K562 (cell line): ENCODE measurements around the gene OR10G2. TPM values are rescaled to one million over a fixed set of nuclear protein-coding genes. Genes with fewer than 3 reads are reported as not detected.

Experiments
- ATAC-seq: fragments of 200-7000 bp; cut with Tn5 transposase; 3 replicates; pipeline ENCODE4 v1.9.1; 2020; ENCODE audit warnings: moderate library complexity
- BruUV-seq: library from RNA; stranded (reverse); fragments of 400-500 nt; replicated peaks from 2 replicates; lab custom pipeline; 2021; lab: Mats Ljungman, UMichigan
- CTCF ChIA-PET: fragments of 300-600 bp; formaldehyde crosslinking; extraction: SDS; loops from one replicate; lab custom pipeline; 2021; ENCODE audit warnings: low intra/inter-chr PET ratio; lab: Yijun Ruan, JAX
- POLR2A ChIA-PET: fragments of 300-600, 350-650 bp; sonication (Branson Sonifier 250); formaldehyde crosslinking; extraction: SDS; loops from one replicate; lab custom pipeline; 2021; ENCODE audit warnings: antibody characterized with exemption, inconsistent platforms; lab: Yijun Ruan, JAX
- DNase-seq, 4 experiments: peaks; one replicate each; pipeline versions ENCODE4 v3.0.0 to v3.0.0-alpha.2; 2011 to 2018; ENCODE audit warnings: low spot score in 3 of 4, mixed read lengths in 3 of 4; ENCODE audit errors: extremely low read depth in 1 of 4
- FAIRE-seq: peaks from 2 replicates; lab custom pipeline; 2011; peaks lifted over from hg19 to GRCh38; lab: Jason Lieb, UNC
- H2AFZ ChIP-seq: 2 replicates; pipeline ENCODE4 v1.6.0; 2011; ENCODE audit warnings: low read depth, low read length, control low read depth, inconsistent platforms
- H3K27ac ChIP-seq: fragments of 200-600 bp; 3 replicates; pipeline ENCODE4 v1.8.0; 2011; ENCODE audit warnings: low read depth, mild to moderate bottlenecking, control low read depth, inconsistent platforms, low read length, moderate library complexity, mixed read lengths; ENCODE audit errors: extremely low read depth
- H3K27me3 ChIP-seq, 2 experiments: fragments of 300-600 bp in 1 of 2; 2 replicates in 1 of 2; 3 replicates in 1 of 2; pipeline versions ENCODE4 v1.6.0 to v1.8.0; 2011; ENCODE audit warnings: inconsistent platforms in 2 of 2, low read length in 2 of 2, mild to moderate bottlenecking in 1 of 2, mixed read lengths in 1 of 2, moderate library complexity in 1 of 2; ENCODE audit not compliant: control insufficient read depth in 2 of 2, insufficient read depth in 2 of 2
- H3K36me3 ChIP-seq: fragments of 300-600 bp; 3 replicates; pipeline ENCODE4 v1.8.0; 2011; ENCODE audit warnings: mild to moderate bottlenecking, low read length, inconsistent platforms; ENCODE audit not compliant: control insufficient read depth, insufficient read depth
- H3K4me1 ChIP-seq, 2 experiments: fragments of 200-600 bp in 1 of 2; replicated peaks in 1 of 2; 2 replicates in 1 of 2; 3 replicates in 1 of 2; pipeline versions ENCODE4 v1.5.1 to v1.8.0; 2011; ENCODE audit warnings: inconsistent platforms in 2 of 2, low read length in 2 of 2, mild to moderate bottlenecking in 1 of 2, mixed read lengths in 1 of 2, moderate library complexity in 1 of 2; ENCODE audit not compliant: control insufficient read depth in 2 of 2, insufficient read depth in 2 of 2
- H3K4me2 ChIP-seq: 2 replicates; pipeline ENCODE4 v1.6.1; 2011; ENCODE audit warnings: low read length, control low read depth, inconsistent platforms, mixed read lengths; ENCODE audit not compliant: insufficient read depth
- H3K4me3 ChIP-seq: fragments of 200-600 bp; sonication (generic), shearing (Covaris generic); 2 replicates; pipeline ENCODE4 v1.5.1; 2016; ENCODE audit warnings: control low read depth, inconsistent platforms
- H3K79me2 ChIP-seq: fragments of 200-600 bp; 3 replicates; pipeline ENCODE4 v1.8.0; 2011; ENCODE audit warnings: low read length, inconsistent platforms; ENCODE audit not compliant: control insufficient read depth, insufficient read depth
- H3K9ac ChIP-seq, 2 experiments: 2 replicates each; pipeline versions ENCODE4 v1.6.0 to v1.6.1; 2011; ENCODE audit warnings: low read depth in 2 of 2, low read length in 2 of 2, control low read depth in 1 of 2, inconsistent platforms in 1 of 2, mild to moderate bottlenecking in 1 of 2, mixed read lengths in 1 of 2; ENCODE audit not compliant: insufficient read depth in 1 of 2
- H3K9me1 ChIP-seq: one replicate; pipeline ENCODE4 v1.6.0; 2011; ENCODE audit warnings: inconsistent platforms, mild to moderate bottlenecking, low read length, moderate library complexity; ENCODE audit not compliant: control insufficient read depth, insufficient read depth
- H3K9me3 ChIP-seq: replicated peaks from 2 replicates; pipeline ENCODE4 v1.5.1; 2011; ENCODE audit warnings: low read depth, low read length, inconsistent platforms; ENCODE audit not compliant: control insufficient read depth, insufficient read depth
- H4K20me1 ChIP-seq: replicated peaks from 2 replicates; pipeline ENCODE4 v1.6.1; 2011; ENCODE audit warnings: low read length, inconsistent platforms, mixed read lengths; ENCODE audit not compliant: control insufficient read depth, insufficient read depth
- C11orf30 ChIP-seq: fragments of 450-650 bp; IDR thresholded peaks from 2 replicates; pipeline ENCODE4 v1.6.1; 2016; ENCODE audit warnings: low read depth, mild to moderate bottlenecking
- CBFA2T3 ChIP-seq: fragments of 450-650 bp; IDR thresholded peaks from 2 replicates; pipeline ENCODE4 v1.6.1; 2017
- EP300 ChIP-seq: IDR thresholded peaks from 2 replicates; pipeline ENCODE4 v1.6.1; 2012; ENCODE audit warnings: low read length, improper control_type of control experiment
- HMGXB4 ChIP-seq: sonication (generic); formaldehyde crosslinking; IDR thresholded peaks from 2 replicates; pipeline ENCODE4 v1.8.1; 2023; ENCODE audit warnings: mild to moderate bottlenecking, missing genetic modification reagents
- MNT ChIP-seq, 2 experiments: fragments of 450-650 bp; conservative IDR thresholded peaks; 2 replicates each; pipeline ENCODE4 v1.6.1; 2017; ENCODE audit warnings: mild to moderate bottlenecking in 2 of 2, moderate library complexity in 2 of 2
- POLR3A ChIP-seq: IDR thresholded peaks from 2 replicates; pipeline ENCODE4 v1.6.1; 2011; ENCODE audit warnings: borderline replicate concordance, mild to moderate bottlenecking, moderate library complexity; ENCODE audit not compliant: insufficient read length, insufficient read depth; ENCODE audit errors: extremely low read depth
- THRAP3 ChIP-seq: fragments of 450-650 bp; IDR thresholded peaks from 2 replicates; pipeline ENCODE4 v1.6.1; 2016; ENCODE audit warnings: mild to moderate bottlenecking, inconsistent platforms, borderline replicate concordance
- ZNF644 ChIP-seq: fragments of 200-800 bp; sonication (Bioruptor generic); IDR thresholded peaks from 2 replicates; pipeline ENCODE4 v1.6.1; 2016; ENCODE audit warnings: low read depth, missing genetic modification characterization, missing compliant biosample characterization
- WGBS: fragments of 100-300 bp; shearing (Covaris generic); methylation state at CpG from one replicate; pipeline ENCODE4 v1.1.6; 2016; ENCODE audit warnings: low coverage, mixed read lengths; ENCODE audit not compliant: insufficient coverage; ENCODE audit errors: missing lambda C conversion rate; 5-methylcytosine and 5-hydroxymethylcytosine counted together
- in situ Hi-C: fragments of 300-500 bp; cut with MboI; formaldehyde crosslinking; loops from 4 replicates; pipeline ENCODE4 v1.15.0; 2018; ENCODE audit warnings: inconsistent platforms, mixed read lengths
- intact Hi-C: fragments of 100-400 bp; cut with micrococcal nuclease; formaldehyde crosslinking; loops from 2 replicates; pipeline ENCODE4 v1.14.2; 2022
- polyA plus RNA-seq, 8 experiments: library from polyadenylated mRNA; depleted of rRNA in 4 of 8; stranded (reverse) in 5 of 8; unstranded in 3 of 8; fragments of >200 nt; fragmentation: Nextera tagmentation in 2 of 8; fragmentation: Illumina TruSeq in 1 of 8; extraction: Ambion mirVana in 2 of 8; extraction: Trizol in 1 of 8; gene quantifications; 2 replicates each; pipeline versions ENCODE4 v1.2.1 to v1.2.3, GENCODE V29; 2011 to 2014; ENCODE audit warnings: inconsistent platforms in 1 of 8, missing spikeins in 1 of 8
- total RNA-seq, 7 experiments: library from RNA; depleted of rRNA in 6 of 7; stranded (reverse); fragments of >200 nt in 6 of 7; fragmentation: Illumina TruSeq in 2 of 7; extraction: Trizol in 2 of 7; gene quantifications; 2 replicates each; pipeline versions ENCODE4 v1.2.1 to v1.2.3, GENCODE V29; 2011 to 2021; ENCODE audit warnings: low replicate concordance in 1 of 7
- TF ChIP-seq, protein P1 (sequence below): sonication (generic); formaldehyde crosslinking; IDR thresholded peaks from 2 replicates; pipeline ENCODE4 v1.8.1; 2023; ENCODE audit warnings: missing genetic modification reagents, mild to moderate bottlenecking, borderline replicate concordance

Gene OR10G2
- total and polyA plus RNA-seq, 9 of the 15 experiments (the other 6 are each of a cell fraction or from before 2014, with no cell fraction given), result not detected

DNA sequence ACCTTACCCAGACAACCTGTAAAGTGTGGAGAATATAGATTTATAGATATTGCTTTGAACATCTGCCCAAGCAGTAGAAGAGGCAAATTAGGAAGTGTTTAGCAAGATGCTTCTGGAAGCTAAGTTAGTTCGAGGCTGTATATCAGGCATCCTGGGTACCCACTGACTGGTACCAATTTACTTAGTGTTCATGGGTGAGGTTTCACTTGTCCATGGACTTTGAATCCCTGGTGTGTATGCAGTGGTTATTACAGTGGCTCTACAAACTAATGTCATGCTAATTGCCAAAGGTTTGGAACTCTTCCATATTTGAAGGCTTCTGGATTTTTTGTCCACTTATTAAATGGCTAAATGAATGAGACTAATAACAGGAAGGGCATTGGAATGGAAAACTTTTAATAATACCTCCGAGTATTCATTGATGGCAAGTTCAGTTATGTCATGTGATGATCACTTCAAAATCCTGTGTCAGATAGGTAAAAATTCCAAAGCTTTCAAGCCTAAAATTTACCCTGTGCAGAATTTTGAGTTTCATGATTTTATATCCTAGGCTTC lies 18.7 kb upstream of the OR10G2 start, which contains the start of gene OR4E2:
OR4E2 (plus strand) TSS at position 505 of the 555 bp plus-strand sequence. CDS start 11,248 bp downstream, outside the sequence.
- H3K9me3 ChIP-seq, result no peaks in the 10 kb centered on the region
- no peak within 1 kb of the TSS for H3K4me2 ChIP-seq
- FAIRE-seq (no peak), DNase-seq (no peak), ATAC-seq (no peak)
- H3K36me3 ChIP-seq, result no peaks in the 10 kb centered on the region
- ChIA-PET POLR2A (no interaction called here), CTCF (no interaction called here)
- H3K4me1 ChIP-seq, result no peaks in the 10 kb centered on the region
- no peak within 1 kb of the TSS for H3K27ac ChIP-seq
- no TSS peak for BruUV-seq
- WGBS, result 0% methylated on average over 2 of the region's 2 CpGs
- TF ChIP-seq THRAP3, result no peak
- no peak for TF ChIP-seq ZNF644
- no peak for TF ChIP-seq MNT (conservative IDR thresholded peaks at IDR 0.05)
- no peak for TF ChIP-seq POLR3A
- TF ChIP-seq HMGXB4 (CRISPR knock-in tag), result no peak
- TF ChIP-seq C11orf30, result no peak
- TF ChIP-seq, protein P1, sequence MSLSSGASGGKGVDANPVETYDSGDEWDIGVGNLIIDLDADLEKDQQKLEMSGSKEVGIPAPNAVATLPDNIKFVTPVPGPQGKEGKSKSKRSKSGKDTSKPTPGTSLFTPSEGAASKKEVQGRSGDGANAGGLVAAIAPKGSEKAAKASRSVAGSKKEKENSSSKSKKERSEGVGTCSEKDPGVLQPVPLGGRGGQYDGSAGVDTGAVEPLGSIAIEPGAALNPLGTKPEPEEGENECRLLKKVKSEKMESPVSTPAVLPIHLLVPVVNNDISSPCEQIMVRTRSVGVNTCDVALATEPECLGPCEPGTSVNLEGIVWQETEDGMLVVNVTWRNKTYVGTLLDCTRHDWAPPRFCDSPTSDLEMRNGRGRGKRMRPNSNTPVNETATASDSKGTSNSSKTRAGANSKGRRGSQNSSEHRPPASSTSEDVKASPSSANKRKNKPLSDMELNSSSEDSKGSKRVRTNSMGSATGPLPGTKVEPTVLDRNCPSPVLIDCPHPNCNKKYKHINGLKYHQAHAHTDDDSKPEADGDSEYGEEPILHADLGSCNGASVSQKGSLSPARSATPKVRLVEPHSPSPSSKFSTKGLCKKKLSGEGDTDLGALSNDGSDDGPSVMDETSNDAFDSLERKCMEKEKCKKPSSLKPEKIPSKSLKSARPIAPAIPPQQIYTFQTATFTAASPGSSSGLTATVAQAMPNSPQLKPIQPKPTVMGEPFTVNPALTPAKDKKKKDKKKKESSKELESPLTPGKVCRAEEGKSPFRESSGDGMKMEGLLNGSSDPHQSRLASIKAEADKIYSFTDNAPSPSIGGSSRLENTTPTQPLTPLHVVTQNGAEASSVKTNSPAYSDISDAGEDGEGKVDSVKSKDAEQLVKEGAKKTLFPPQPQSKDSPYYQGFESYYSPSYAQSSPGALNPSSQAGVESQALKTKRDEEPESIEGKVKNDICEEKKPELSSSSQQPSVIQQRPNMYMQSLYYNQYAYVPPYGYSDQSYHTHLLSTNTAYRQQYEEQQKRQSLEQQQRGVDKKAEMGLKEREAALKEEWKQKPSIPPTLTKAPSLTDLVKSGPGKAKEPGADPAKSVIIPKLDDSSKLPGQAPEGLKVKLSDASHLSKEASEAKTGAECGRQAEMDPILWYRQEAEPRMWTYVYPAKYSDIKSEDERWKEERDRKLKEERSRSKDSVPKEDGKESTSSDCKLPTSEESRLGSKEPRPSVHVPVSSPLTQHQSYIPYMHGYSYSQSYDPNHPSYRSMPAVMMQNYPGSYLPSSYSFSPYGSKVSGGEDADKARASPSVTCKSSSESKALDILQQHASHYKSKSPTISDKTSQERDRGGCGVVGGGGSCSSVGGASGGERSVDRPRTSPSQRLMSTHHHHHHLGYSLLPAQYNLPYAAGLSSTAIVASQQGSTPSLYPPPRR (CRISPR knock-in tag), result no peak
- no peak for TF ChIP-seq CBFA2T3
- TF ChIP-seq EP300, result no peak
- no peaks in the 10 kb centered on the region; a peak in 1 of 5 replicates for H3K27me3 ChIP-seq
- intact Hi-C loops, result no loop called here
- H2AFZ ChIP-seq, result no peak within 1 kb of the TSS
- H4K20me1 ChIP-seq, result no peaks in the 10 kb centered on the region
- in situ Hi-C loops, result no loop called here
- no peak within 1 kb of the TSS for H3K4me3 ChIP-seq
- no peak within 1 kb of the TSS for H3K9ac ChIP-seq
- no peaks in the 10 kb centered on the region for H3K79me2 ChIP-seq
- no peaks in the 10 kb centered on the region for H3K9me1 ChIP-seq
